Lung (tissue), 12 donors: ENCODE measurements around the gene PROCA1. TPM values are rescaled to one million over a fixed set of nuclear protein-coding genes. Genes with fewer than 3 reads are reported as not detected.
A peak's percentile ranks its signal among the peaks of the same experiment; 100 is the strongest.
"Not testable (repeated sequence)": the region's sequence is repeated elsewhere in the genome, so short reads cannot be mapped to it uniquely, and the experiment has no call there.

Experiments used
- ATAC-seq: fragments of 200-7000 bp; cut with Tn5 transposase; one replicate; pipeline ENCODE4 v1.9.1; 2020; ENCODE audit warnings: moderate number of reproducible peaks; ENCODE audit not compliant: insufficient read depth, low FRiP score
- DNase-seq, 3 donors: peaks; one replicate each; pipeline ENCODE4 v3.0.0-alpha.2; 2013 to 2017
- H3K27ac ChIP-seq, 2 donors: one replicate each; pipeline ENCODE4 v1.5.1; 2013; ENCODE audit warnings: mild to moderate bottlenecking in 2 of 2, moderate library complexity in 2 of 2, control low read depth in 1 of 2, inconsistent platforms in 1 of 2, low read depth in 1 of 2, low read length in 1 of 2
- H3K27me3 ChIP-seq, 3 donors: one replicate each; pipeline ENCODE4 v1.5.1; 2013; ENCODE audit warnings: low read length in 2 of 3; ENCODE audit not compliant: control insufficient read depth in 3 of 3, insufficient read depth in 3 of 3
- H3K36me3 ChIP-seq, 4 donors: one replicate each; pipeline ENCODE4 v1.5.1; 2013; ENCODE audit warnings: low read length in 4 of 4, mild to moderate bottlenecking in 1 of 4, moderate library complexity in 1 of 4; ENCODE audit not compliant: control insufficient read depth in 4 of 4, insufficient read depth in 4 of 4
- H3K4me1 ChIP-seq, 5 donors: one replicate each; pipeline ENCODE4 v1.5.1; 2013; ENCODE audit warnings: low read length in 5 of 5, mild to moderate bottlenecking in 2 of 5, moderate library complexity in 1 of 5; ENCODE audit not compliant: control insufficient read depth in 5 of 5, insufficient read depth in 5 of 5
- H3K4me3 ChIP-seq: one replicate; pipeline ENCODE4 v1.5.1; 2013; ENCODE audit warnings: mild to moderate bottlenecking, control low read depth, moderate library complexity
- H3K9ac ChIP-seq, 2 donors: one replicate each; pipeline ENCODE4 v1.5.1; 2013; ENCODE audit warnings: low read length in 2 of 2, control low read depth in 1 of 2; ENCODE audit not compliant: insufficient read depth in 1 of 2
- H3K9me3 ChIP-seq, 4 donors: one replicate each; pipeline ENCODE4 v1.5.1; 2013; ENCODE audit warnings: low read length in 3 of 4, mild to moderate bottlenecking in 1 of 4, moderate library complexity in 1 of 4; ENCODE audit not compliant: control insufficient read depth in 4 of 4, insufficient read depth in 3 of 4
- WGBS, 2 donors: extraction: QIAGEN DNeasy Blood & Tissue Kit; methylation state at CpG; one replicate each; pipeline ENCODE4 v1.1.7; 2013; 5-methylcytosine and 5-hydroxymethylcytosine counted together
- polyA plus RNA-seq, 2 donors: library from polyadenylated mRNA; stranded (reverse); fragments of 200-250 nt; gene quantifications; one replicate each; pipeline ENCODE4 v1.2.1, GENCODE V29; 2013
- total RNA-seq, 2 donors: library from RNA; depleted of rRNA in 1 of 2; stranded (reverse); fragments of >200 nt in 1 of 2; gene quantifications; one replicate each; pipeline ENCODE4 v1.2.1, GENCODE V29; 2014 to 2021
- TF ChIP-seq, protein P1 (sequence below): IDR thresholded peaks from 2 replicates; pipeline ENCODE4 v1.5.1; 2012; ENCODE audit warnings: mild to moderate bottlenecking; ENCODE audit errors: control extremely low read depth, extremely low read depth
- donor health status: control.
- donor health status: control.
- donor health status: Bipolar disorder and iron deficiency.
- donor health status: healthy.
- donor health status: DM: yes; HTN: yes; CAD: no.

The PROCA1 gene
- total and polyA plus RNA-seq, 4 donors, result 1.2 to 3.7 (median 2.7) TPM

DNA sequence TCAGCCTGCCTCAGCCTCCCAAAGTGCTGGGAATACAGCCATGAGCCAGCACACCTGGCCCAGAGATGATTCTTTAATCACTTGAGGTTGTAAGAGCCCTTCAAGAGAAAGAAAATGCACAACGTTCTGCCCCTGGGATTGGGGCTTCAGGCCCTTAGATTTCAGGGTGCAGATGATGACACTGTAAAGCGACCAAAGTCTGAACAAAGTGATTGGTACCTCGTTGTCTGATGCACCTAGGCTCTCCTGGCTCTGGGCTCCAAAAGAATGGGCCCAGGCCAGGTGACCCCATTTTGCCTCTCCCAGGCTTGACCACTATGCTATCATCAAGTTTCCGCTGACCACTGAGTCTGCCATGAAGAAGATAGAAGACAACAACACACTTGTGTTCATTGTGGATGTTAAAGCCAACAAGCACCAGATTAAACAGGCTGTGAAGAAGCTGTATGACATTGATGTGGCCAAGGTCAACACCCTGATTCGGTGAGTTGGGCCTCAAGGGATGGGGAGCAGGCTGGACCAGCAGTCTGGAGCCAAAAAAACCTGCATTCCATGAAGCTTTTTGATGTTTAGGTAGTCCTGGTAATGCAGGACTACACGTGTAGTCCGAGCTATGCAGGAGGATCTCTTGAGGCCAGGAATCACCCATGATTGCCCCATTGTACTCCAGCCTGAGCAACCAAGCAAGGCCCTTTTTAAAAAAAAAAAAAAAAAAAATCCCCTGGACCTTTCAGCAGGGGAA lies 10.9 kb upstream of the PROCA1 start:
- TF ChIP-seq, protein P1, sequence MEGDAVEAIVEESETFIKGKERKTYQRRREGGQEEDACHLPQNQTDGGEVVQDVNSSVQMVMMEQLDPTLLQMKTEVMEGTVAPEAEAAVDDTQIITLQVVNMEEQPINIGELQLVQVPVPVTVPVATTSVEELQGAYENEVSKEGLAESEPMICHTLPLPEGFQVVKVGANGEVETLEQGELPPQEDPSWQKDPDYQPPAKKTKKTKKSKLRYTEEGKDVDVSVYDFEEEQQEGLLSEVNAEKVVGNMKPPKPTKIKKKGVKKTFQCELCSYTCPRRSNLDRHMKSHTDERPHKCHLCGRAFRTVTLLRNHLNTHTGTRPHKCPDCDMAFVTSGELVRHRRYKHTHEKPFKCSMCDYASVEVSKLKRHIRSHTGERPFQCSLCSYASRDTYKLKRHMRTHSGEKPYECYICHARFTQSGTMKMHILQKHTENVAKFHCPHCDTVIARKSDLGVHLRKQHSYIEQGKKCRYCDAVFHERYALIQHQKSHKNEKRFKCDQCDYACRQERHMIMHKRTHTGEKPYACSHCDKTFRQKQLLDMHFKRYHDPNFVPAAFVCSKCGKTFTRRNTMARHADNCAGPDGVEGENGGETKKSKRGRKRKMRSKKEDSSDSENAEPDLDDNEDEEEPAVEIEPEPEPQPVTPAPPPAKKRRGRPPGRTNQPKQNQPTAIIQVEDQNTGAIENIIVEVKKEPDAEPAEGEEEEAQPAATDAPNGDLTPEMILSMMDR, result no peak
- 71 to 79% methylated on average over 7 of the region's 7 CpGs for WGBS, 2 donors
- H3K4me1 ChIP-seq, result peaks cover 0 to 57% (median 19%) of the 10 kb centered on the region in 5 donors
- DNase-seq, result no peak
- H3K27ac ChIP-seq, result no peak overlapping the region
- no peaks in the 10 kb centered on the region for H3K27me3 ChIP-seq
- no peak overlapping the region for H3K4me3 ChIP-seq
- no peak for ATAC-seq
- peaks cover 9 to 35% (median 25%) of the 10 kb centered on the region in 4 donors for H3K36me3 ChIP-seq
- no peak overlapping the region for H3K9ac ChIP-seq
- no peaks in the 10 kb centered on the region for H3K9me3 ChIP-seq

DNA sequence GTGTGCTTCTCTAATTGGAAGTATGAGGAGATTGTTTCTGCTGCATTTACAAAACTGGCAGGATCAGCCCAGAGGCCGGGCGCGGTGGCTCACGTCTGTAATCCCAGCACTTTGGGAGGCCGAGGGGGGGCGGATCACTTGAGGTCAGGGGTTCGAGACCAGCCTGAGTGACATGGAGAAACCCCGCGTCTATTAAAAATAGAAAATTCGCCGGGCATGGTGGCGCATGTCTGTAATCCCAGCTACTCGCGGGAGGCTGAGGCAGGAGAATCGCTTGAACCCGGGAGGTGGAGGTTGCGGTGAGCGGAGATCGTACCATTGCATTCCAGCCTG lies 9.3 kb upstream of the PROCA1 start:
- peak overlapping the region; percentile 25 for H3K4me3 ChIP-seq
- H3K27me3 ChIP-seq, H3K27ac ChIP-seq, DNase-seq, H3K9me3 ChIP-seq, ATAC-seq: not testable (repeated sequence)
- peak overlapping the region in 1 of 2 donors; percentile 94 for H3K9ac ChIP-seq
- H3K36me3 ChIP-seq, result peaks cover 9 to 35% (median 27%) of the 10 kb centered on the region in 4 donors
- peaks cover 0 to 61% (median 20%) of the 10 kb centered on the region in 5 donors for H3K4me1 ChIP-seq
- 36 to 52% methylated on average over 19 of the region's 19 CpGs for WGBS, 2 donors

DNA sequence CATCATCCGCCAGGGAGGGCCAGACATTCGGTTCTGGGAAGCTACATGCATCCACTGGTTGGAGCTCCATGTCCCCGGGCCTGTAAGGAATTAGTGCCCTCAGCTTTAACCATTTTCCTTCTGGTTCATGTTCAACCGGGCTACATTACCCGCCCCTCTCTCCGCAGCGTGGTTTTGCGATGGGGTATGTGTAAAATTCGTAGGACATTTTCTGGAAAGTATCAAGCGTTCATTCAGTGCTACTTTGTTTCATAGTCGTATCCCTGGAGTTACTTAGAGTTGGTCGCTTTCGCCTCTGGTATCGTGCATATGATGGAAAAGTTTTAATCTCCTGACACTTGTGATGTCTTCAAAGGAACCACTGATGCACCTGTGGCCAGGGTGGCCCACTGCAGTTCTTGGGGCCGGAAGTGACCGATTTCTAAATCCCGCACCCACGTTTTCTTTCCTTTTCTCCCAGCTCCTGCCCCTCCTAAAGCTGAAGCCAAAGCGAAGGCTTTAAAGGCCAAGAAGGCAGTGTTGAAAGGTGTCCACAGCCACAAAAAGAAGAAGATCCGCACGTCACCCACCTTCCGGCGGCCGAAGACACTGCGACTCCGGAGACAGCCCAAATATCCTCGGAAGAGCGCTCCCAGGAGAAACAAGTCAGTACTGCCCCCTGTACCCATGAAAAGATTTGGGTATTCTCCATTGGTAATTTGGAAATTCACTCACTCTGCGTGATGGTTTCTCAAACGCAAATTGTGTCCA lies 8.7 kb upstream of the PROCA1 start:
- WGBS, 2 donors, result 3 to 4% methylated on average over 25 to 30 of the region's 30 CpGs
- Histone ChIP-seq H3K27ac (peak overlapping the region; percentile 71 to 87), H3K4me1 (peaks cover 0 to 62% (median 21%) of the 10 kb centered on the region in 5 donors), H3K4me3 (peak overlapping the region; percentile 82), H3K9me3 (no peaks in the 10 kb centered on the region), H3K9ac (peak overlapping the region; percentile 69 to 94), H3K36me3 (peaks cover 9 to 39% (median 29%) of the 10 kb centered on the region in 4 donors), H3K27me3 (no peaks in the 10 kb centered on the region)
- DNase-seq, result no peak
- TF ChIP-seq, protein P1, result no peak
- no peak for ATAC-seq

DNA sequence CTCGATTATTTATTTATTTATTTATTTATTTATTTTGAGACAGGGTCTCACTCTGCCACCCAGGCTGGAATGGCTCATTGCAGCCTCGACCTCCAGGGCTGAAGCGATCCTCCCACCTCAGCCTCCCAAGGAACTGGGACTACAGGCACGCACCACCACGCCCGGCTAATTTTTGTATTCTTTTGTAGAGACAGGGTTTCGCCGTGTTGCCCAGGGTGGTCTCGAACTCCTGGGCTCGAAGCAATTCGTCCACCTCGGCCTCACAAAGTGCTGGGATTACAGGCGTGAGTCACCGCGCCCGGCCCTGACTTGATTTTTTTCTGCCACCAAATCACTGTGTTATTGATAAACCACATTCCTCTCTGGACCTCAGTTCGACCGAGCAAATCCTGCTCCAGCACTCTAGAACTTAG lies 7.3 kb upstream of the PROCA1 start:
- Histone ChIP-seq H3K4me1 (peaks cover 0 to 55% (median 8%) of the 10 kb centered on the region in 5 donors), H3K4me3 (no peak overlapping the region), H3K9ac (peak overlapping the region in 1 of 2 donors; percentile 43), H3K36me3 (peaks cover 9 to 46% (median 32%) of the 10 kb centered on the region in 4 donors), H3K9me3 (no peaks in the 10 kb centered on the region), H3K27ac (peak overlapping the region; percentile 79 to 87), H3K27me3 (no peaks in the 10 kb centered on the region)
- TF ChIP-seq, protein P1, result no peak
- no peak for ATAC-seq
- no peak for DNase-seq
- 35 to 42% methylated on average over 18 of the region's 18 CpGs for WGBS, 2 donors
